ENCODE measurements around the gene SLX4. TPM values are rescaled to one million over a fixed set of nuclear protein-coding genes. Genes with fewer than 3 reads are reported as not detected.

The SLX4 gene
- total RNA-seq, 2 donors from 2014 or later: 10.8 to 14.5 TPM

DNA sequence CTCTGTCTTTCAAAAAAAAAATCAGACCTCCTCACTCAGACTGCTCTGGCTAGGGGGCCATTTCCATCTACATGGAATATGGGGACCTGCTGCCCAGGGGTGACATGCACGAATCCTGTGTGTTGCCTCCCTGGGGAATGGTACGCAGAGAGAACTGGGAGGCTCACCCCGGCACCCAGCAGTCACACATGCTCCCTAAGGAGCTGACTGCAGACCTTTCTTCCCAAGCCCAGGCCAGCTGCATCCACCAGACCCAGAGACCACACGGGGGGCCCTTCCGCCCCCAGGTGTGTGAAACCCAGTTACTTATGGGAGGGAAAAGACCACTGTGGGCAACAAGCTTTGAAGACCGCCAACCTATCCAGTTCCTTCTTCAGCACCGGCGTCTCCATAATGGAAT, 27.0 kb downstream of the SLX4 start:
- no peak for ATAC-seq (replicated peaks)
- Mint-ChIP-seq H3K4me3 (no peak overlapping the region), H3K4me1 (peaks cover 4% of the 10 kb centered on the region), H3K9me3 (no peaks in the 10 kb centered on the region), H3K36me3 (ENCODE audit: low read depth) (peaks cover 8% of the 10 kb centered on the region), H3K27ac (no peak overlapping the region), H3K27me3 (no peaks in the 10 kb centered on the region)

GRCh38 chr16:3583303-3584038, 27.9 kb downstream of the SLX4 start:
- Mint-ChIP-seq H3K4me3 (no peak overlapping the region), H3K36me3 (ENCODE audit: low read depth) (peaks cover 8% of the 10 kb centered on the region), H3K27me3 (no peaks in the 10 kb centered on the region), H3K4me1 (peaks cover 5% of the 10 kb centered on the region), H3K27ac (no peak overlapping the region), H3K9me3 (no peaks in the 10 kb centered on the region)
- ATAC-seq (replicated peaks): no peak

GRCh38 chr16:3582276-3583165, 28.9 kb downstream of the SLX4 start:
- ATAC-seq (replicated peaks): no peak
- Mint-ChIP-seq H3K36me3 (ENCODE audit: low read depth) (peaks cover 8% of the 10 kb centered on the region), H3K27me3 (no peaks in the 10 kb centered on the region), H3K9me3 (no peaks in the 10 kb centered on the region), H3K4me1 (peaks cover 11% of the 10 kb centered on the region), H3K27ac (no peak overlapping the region), H3K4me3 (no peak overlapping the region)

DNA sequence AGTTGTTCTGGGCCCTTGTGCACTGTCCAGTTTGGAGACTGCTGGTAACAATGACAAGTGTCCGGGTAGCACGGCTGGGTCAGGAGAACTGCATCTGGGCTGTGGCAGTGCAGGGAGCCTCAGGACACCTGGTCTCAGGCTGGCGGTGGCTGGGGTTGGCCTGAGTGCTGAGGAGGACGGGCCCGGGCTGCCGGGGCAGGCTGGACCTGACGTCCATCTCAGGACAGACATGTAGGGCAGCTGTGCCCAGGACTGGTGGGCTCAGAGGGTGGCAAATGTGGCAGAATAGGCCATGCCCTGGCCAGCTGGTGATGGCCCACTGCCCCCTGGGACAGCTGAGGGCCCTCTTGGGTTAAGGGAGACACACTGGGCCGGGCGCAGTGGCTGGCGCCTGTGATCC, 30.0 kb downstream of the SLX4 start:
- Mint-ChIP-seq H3K4me3 (no peak overlapping the region), H3K27me3 (no peaks in the 10 kb centered on the region), H3K27ac (no peak overlapping the region), H3K4me1 (peaks cover 11% of the 10 kb centered on the region), H3K9me3 (no peaks in the 10 kb centered on the region), H3K36me3 (ENCODE audit: low read depth) (peaks cover 18% of the 10 kb centered on the region)
- no peak for ATAC-seq (replicated peaks)

DNA sequence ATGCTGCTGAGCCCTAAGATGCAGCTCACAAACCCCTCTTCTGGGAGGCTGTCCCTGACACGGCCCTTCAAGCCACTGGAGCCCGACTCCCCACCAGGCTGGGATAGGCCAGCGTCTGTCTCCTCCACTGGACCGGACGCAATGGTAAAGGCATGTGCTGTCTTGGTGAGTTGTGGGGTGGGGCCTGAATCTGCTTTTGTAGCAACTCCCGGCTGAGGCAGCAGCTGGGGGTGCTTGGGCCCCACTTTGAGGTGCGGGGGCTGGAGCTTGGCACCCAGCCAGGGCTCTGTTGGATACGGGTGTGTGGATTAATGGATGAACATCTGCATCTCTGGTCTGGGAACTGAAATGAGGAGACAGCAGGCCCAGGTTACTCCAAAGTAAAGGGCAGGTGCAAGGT, 30.7 kb downstream of the SLX4 start:
- Mint-ChIP-seq H3K27ac (peak overlapping the region; percentile 8), H3K4me1 (peaks cover 7% of the 10 kb centered on the region), H3K27me3 (no peaks in the 10 kb centered on the region), H3K9me3 (no peaks in the 10 kb centered on the region), H3K36me3 (ENCODE audit: low read depth) (peaks cover 20% of the 10 kb centered on the region), H3K4me3 (no peak overlapping the region)
- no peak for ATAC-seq (replicated peaks)

- Mint-ChIP-seq H3K9me3 (no peaks in the 10 kb centered on the region), H3K36me3 (ENCODE audit: low read depth) (peaks cover 20% of the 10 kb centered on the region), H3K4me3 (no peak overlapping the region), H3K27me3 (no peaks in the 10 kb centered on the region), H3K4me1 (peaks cover 7% of the 10 kb centered on the region), H3K27ac (peak overlapping the region; percentile 8)
- ATAC-seq (replicated peaks): no peak
Observed at GRCh38 chr16:3580251-3580651, 31.2 kb downstream of the SLX4 start.

GRCh38 chr16:3579776-3580175, 31.6 kb downstream of the SLX4 start:
- H3K36me3 Mint-ChIP-seq (ENCODE audit: low read depth): peaks cover 20% of the 10 kb centered on the region
- H3K4me3 Mint-ChIP-seq: peak overlapping the region; percentile 90
- no peak for ATAC-seq (replicated peaks)
- H3K4me1 Mint-ChIP-seq: peaks cover 7% of the 10 kb centered on the region
- no peaks in the 10 kb centered on the region for H3K9me3 Mint-ChIP-seq
- no peaks in the 10 kb centered on the region for H3K27me3 Mint-ChIP-seq
- H3K27ac Mint-ChIP-seq: peak overlapping the region; percentile 76

DNA sequence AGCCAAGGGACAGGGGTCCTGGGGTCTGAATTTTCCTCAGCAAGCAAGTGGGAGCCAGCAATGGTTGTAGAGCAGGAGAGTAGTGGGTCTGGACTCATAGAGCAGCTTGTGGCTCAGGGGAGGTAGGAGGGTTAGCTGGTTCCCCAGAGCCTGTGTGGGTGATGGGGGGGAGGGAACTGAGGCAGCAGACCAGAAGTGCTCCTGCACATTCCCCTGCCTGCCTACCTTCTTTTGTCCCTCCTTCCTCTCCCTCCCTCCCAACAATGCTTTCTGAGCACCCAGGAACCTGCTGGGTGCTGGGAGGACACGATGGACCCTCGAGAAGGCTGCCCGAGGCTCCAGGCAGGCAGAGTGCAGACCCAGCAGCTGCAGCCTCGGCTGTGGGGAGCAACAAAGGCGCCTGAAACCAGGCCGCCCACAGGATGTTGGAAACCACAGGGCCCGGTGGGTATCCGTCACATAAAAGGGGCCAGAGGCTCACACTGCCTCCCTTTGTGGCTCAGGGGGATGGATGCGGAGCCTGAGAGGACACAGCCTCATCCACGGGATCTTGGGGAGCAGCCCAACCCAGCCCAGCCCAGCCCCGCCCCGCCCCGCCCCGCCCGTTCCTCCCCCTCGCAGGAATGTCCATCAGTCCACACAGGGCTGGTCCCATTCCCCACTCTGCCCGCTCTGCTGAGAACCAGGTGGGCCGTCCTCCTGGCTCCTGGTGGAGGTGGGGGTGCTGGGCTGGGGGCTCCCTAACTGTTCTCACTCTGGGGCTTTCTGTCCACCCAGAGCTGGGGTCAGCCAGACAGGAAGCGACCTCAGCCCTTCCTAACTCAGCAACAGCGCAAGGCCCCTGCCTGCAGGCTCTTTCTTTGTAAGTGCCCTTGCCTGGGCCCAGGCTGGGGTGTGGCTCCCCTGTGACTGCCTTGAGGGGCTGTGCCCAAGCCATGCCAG, 32.5 kb downstream of the SLX4 start:
- peaks cover 17% of the 10 kb centered on the region for H3K36me3 Mint-ChIP-seq (ENCODE audit: low read depth)
- peak overlapping the region; percentile 90 for H3K4me3 Mint-ChIP-seq
- H3K9me3 Mint-ChIP-seq: no peaks in the 10 kb centered on the region
- no peaks in the 10 kb centered on the region for H3K27me3 Mint-ChIP-seq
- H3K4me1 Mint-ChIP-seq: peaks cover 7% of the 10 kb centered on the region
- peak overlapping the region; percentile 95 for H3K27ac Mint-ChIP-seq
- peak; percentile 71 for ATAC-seq (replicated peaks)

DNA sequence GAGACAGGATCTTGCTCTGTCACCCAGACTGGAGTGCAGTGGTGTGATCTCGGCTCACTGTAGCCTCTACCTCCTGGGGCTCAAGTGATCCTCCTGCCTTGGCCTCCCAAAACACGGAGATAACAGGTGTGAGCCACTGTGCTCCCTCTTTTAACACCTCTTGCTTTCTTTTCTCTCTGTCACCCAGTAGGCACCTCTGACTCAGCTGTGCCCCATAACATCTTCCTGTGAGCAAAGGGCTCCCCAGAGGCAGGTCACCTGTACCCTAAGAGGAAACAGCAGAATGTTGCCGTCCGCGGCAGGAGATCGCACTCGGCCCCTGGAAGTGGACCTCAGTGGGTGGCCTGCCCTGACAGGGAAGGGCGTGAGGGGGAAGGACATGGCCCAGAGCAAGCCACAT, 33.3 kb downstream of the SLX4 start:
- peaks cover 7% of the 10 kb centered on the region for H3K4me1 Mint-ChIP-seq
- no peaks in the 10 kb centered on the region for H3K27me3 Mint-ChIP-seq
- no peaks in the 10 kb centered on the region for H3K9me3 Mint-ChIP-seq
- peaks cover 13% of the 10 kb centered on the region for H3K36me3 Mint-ChIP-seq (ENCODE audit: low read depth)
- peak overlapping the region; percentile 90 for H3K4me3 Mint-ChIP-seq
- peak overlapping the region; percentile 95 for H3K27ac Mint-ChIP-seq
- peak; percentile 74 for ATAC-seq (replicated peaks)

GRCh38 chr16:3577302-3577752, 34.1 kb downstream of the SLX4 start, which contains the start of gene NLRC3:
NLRC3 (minus strand) TSS chr16:3577403; CDS start chr16:3565036, 12,367 bp downstream.
- Mint-ChIP-seq H3K4me1 (peaks cover 7% of the 10 kb centered on the region), H3K36me3 (ENCODE audit: low read depth) (peaks cover 17% of the 10 kb centered on the region), H3K27me3 (no peaks in the 10 kb centered on the region), H3K4me3 (peak within 1 kb of the TSS; percentile 90), H3K27ac (peak within 1 kb of the TSS; percentile 95), H3K9me3 (no peaks in the 10 kb centered on the region)
- ATAC-seq (replicated peaks): peak; percentile 18

DNA sequence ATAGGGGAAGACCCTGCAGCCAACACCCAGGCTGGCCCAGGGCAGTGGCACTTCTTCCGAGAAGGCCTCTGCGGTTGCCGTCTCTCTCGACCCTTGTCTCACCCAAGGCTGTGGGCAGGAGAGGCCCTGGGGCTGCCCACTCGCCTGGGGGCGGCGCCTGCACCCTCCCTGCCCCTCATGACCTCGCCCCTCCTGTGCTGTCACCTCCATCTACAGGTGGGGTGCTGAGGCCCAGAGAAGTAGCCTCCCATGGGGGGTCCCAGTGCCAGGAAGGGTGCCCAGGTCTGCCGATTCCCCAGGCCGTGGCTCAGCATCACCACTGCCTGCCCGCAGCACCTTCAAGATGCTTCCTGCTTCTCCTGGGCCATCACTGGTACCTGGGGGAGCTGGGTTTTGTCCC, 35.2 kb downstream of the SLX4 start:
- Mint-ChIP-seq H3K27ac (peak overlapping the region; percentile 95), H3K36me3 (ENCODE audit: low read depth) (peaks cover 26% of the 10 kb centered on the region), H3K9me3 (no peaks in the 10 kb centered on the region), H3K27me3 (no peaks in the 10 kb centered on the region), H3K4me1 (peaks cover 7% of the 10 kb centered on the region), H3K4me3 (peak overlapping the region; percentile 90)
- ATAC-seq (replicated peaks): peak; percentile 34

DNA sequence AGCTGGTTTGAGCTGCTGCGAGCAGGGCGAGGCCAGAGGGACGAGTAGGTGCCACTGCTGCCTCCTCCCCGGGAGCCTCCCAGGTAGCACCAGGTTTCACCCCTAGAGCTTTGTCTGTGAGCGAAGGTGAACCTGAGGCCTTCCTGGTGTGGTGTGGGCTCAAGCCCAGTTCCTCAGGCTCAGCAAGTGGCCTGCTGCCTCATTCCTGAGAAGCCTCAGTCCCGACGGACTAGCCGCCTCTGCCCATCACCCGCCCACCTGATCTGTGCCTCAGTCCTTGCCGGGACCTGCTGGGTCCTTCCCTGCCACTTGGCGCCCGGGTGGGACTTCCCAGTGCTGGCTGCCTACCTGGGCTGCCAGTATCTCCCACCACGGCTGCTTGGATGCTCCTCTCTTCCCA, 35.9 kb downstream of the SLX4 start:
- peaks cover 7% of the 10 kb centered on the region for H3K4me1 Mint-ChIP-seq
- peak overlapping the region; percentile 90 for H3K4me3 Mint-ChIP-seq
- H3K27me3 Mint-ChIP-seq: no peaks in the 10 kb centered on the region
- no peak for ATAC-seq (replicated peaks)
- peaks cover 32% of the 10 kb centered on the region for H3K36me3 Mint-ChIP-seq (ENCODE audit: low read depth)
- peak overlapping the region; percentile 95 for H3K27ac Mint-ChIP-seq
- H3K9me3 Mint-ChIP-seq: no peaks in the 10 kb centered on the region

- H3K4me1 Mint-ChIP-seq: peaks cover 7% of the 10 kb centered on the region
- H3K27ac Mint-ChIP-seq: no peak overlapping the region
- no peak for ATAC-seq (replicated peaks)
Observed at GRCh38 chr16:3574195-3574594, 37.2 kb downstream of the SLX4 start.

More at GRCh38 chr16:3574195-3574594, 37.2 kb downstream of the SLX4 start:
- Mint-ChIP-seq H3K36me3 (ENCODE audit: low read depth) (peaks cover 43% of the 10 kb centered on the region), H3K27me3 (no peaks in the 10 kb centered on the region), H3K4me3 (peak overlapping the region; percentile 90), H3K9me3 (no peaks in the 10 kb centered on the region)

Measured in activated T-helper 17 cell treated with anti-CD3 and anti-CD28 coated beads, Interleukin-2, amount 50 U/mL, for 72 hours (primary cell).